Activated T-cell treated with anti-CD3 and anti-CD28 coated beads for 48 hours (primary cell): ENCODE data around the gene ASB4.

Source experiments
- DNase-seq: peaks from one replicate; pipeline ENCODE4 v3.0.0-alpha.2; 2020; ENCODE audit warnings: low read depth

The ASB4 gene

GRCh38 chr7:95553939-95554338 lies 68.2 kb downstream of the ASB4 start:
- DNase-seq = no peak

GRCh38 chr7:95556777-95557176 lies 71.0 kb downstream of the ASB4 start:
- DNase-seq = no peak

GRCh38 chr7:95558864-95559263 lies 73.1 kb downstream of the ASB4 start:
- DNase-seq = no peak

GRCh38 chr7:95560674-95561073 lies 74.9 kb downstream of the ASB4 start:
- DNase-seq = no peak

- no peak for DNase-seq
Measured at GRCh38 chr7:95569720-95570119, 84.0 kb downstream of the ASB4 start.

- no peak for DNase-seq
Measured at GRCh38 chr7:95577137-95577536, 91.4 kb downstream of the ASB4 start.

GRCh38 chr7:95578299-95578855 lies 92.6 kb downstream of the ASB4 start:
- no peak for DNase-seq

GRCh38 chr7:95579318-95579717 lies 93.6 kb downstream of the ASB4 start:
- DNase-seq = no peak

- no peak for DNase-seq
Measured at GRCh38 chr7:95581467-95581866, 95.7 kb downstream of the ASB4 start.

- no peak for DNase-seq
Measured at GRCh38 chr7:95582578-95583293, 97.0 kb downstream of the ASB4 start.

- no peak for DNase-seq
Measured at GRCh38 chr7:95583834-95584621, 98.3 kb downstream of the ASB4 start.

- DNase-seq = no peak
Measured at GRCh38 chr7:95584769-95585425, 99.2 kb downstream of the ASB4 start.

- no peak for DNase-seq
Measured at GRCh38 chr7:95585426-95585789, 99.7 kb downstream of the ASB4 start.

- DNase-seq = no peak
Measured at GRCh38 chr7:95586951-95587301, 101.2 kb downstream of the ASB4 start.

GRCh38 chr7:95589031-95589430 lies 103.3 kb downstream of the ASB4 start:
- no peak for DNase-seq

- no peak for DNase-seq
Measured at GRCh38 chr7:95589766-95590165, 104.0 kb downstream of the ASB4 start.
